ENCODE data around the gene STARD7.

The STARD7 gene

GRCh38 chr2:96136129-96136720, 72.4 kb downstream of the STARD7 start:
- no peak for DNase-seq (ENCODE audit: low read depth in 2 of 2)

GRCh38 chr2:96135621-96136020, 73.0 kb downstream of the STARD7 start:
- no peak for DNase-seq (ENCODE audit: low read depth in 2 of 2)

GRCh38 chr2:96135171-96135570, 73.5 kb downstream of the STARD7 start:
- no peak for DNase-seq (ENCODE audit: low read depth in 2 of 2)
